Dedifferentiated amniotic fluid mesenchymal stem cell (primary cell): Measurements from ENCODE around the gene MOSPD2.

Source experiments
- DNase-seq: peaks from one replicate; pipeline ENCODE4 v3.0.0-alpha.2; 2016; ENCODE audit errors: extremely low spot score

Gene MOSPD2

GRCh38 chrX:14915596-14915995 is 42.4 kb downstream of the MOSPD2 start:
- no peak for DNase-seq

GRCh38 chrX:14916017-14916674 is 42.9 kb downstream of the MOSPD2 start:
- no peak for DNase-seq

- no peak for DNase-seq
These were observed 46.2 kb downstream of the MOSPD2 start for GRCh38 chrX:14919407-14919806.

GRCh38 chrX:14920196-14920595 is 47.0 kb downstream of the MOSPD2 start:
- peak; percentile 18 for DNase-seq

- peak; percentile 83 for DNase-seq
These were observed 49.2 kb downstream of the MOSPD2 start for GRCh38 chrX:14922437-14922836.

GRCh38 chrX:14923761-14924160 is 50.5 kb downstream of the MOSPD2 start:
- DNase-seq: no peak

- DNase-seq: no peak
These were observed 53.2 kb downstream of the MOSPD2 start for GRCh38 chrX:14926471-14926870.

- peak; percentile 63 for DNase-seq
These were observed 54.2 kb downstream of the MOSPD2 start for GRCh38 chrX:14927401-14927800.

GRCh38 chrX:14930663-14931062 is 57.4 kb downstream of the MOSPD2 start:
- no peak for DNase-seq

GRCh38 chrX:14932136-14932535 is 58.9 kb downstream of the MOSPD2 start:
- no peak for DNase-seq

GRCh38 chrX:14934423-14934822 is 61.2 kb downstream of the MOSPD2 start:
- no peak for DNase-seq

GRCh38 chrX:14936561-14936960 is 63.3 kb downstream of the MOSPD2 start:
- peak; percentile 36 for DNase-seq

GRCh38 chrX:14939644-14940043 is 66.4 kb downstream of the MOSPD2 start:
- DNase-seq: no peak

GRCh38 chrX:14941301-14941700 is 68.1 kb downstream of the MOSPD2 start:
- DNase-seq: no peak

- no peak for DNase-seq
These were observed 69.1 kb downstream of the MOSPD2 start for GRCh38 chrX:14942341-14942740.

- no peak for DNase-seq
These were observed 70.7 kb downstream of the MOSPD2 start for GRCh38 chrX:14943962-14944361.

- DNase-seq: no peak
These were observed 73.5 kb downstream of the MOSPD2 start for GRCh38 chrX:14946606-14947155.

GRCh38 chrX:14948691-14949090 is 75.5 kb downstream of the MOSPD2 start:
- no peak for DNase-seq

GRCh38 chrX:14956813-14957582 is 83.8 kb downstream of the MOSPD2 start:
- DNase-seq: no peak

- no peak for DNase-seq
These were observed 90.4 kb downstream of the MOSPD2 start for GRCh38 chrX:14963447-14964236.

GRCh38 chrX:14964500-14964899 is 91.3 kb downstream of the MOSPD2 start:
- DNase-seq: no peak
